Tibial nerve (tissue), 4 donors: ENCODE results near the gene KDM4C. TPM values are rescaled to one million over a fixed set of nuclear protein-coding genes. Genes with fewer than 3 reads are reported as not detected.

ENCODE experiments used
- DNase-seq, 2 donors: peaks; one replicate each; pipeline ENCODE4 v3.0.0-alpha.2; 2019; ENCODE audit warnings: low spot score in 2 of 2
- H3K27ac ChIP-seq, 4 donors: fragments of 200-600 bp; sonication (generic) in 3 of 4; one replicate each; pipeline ENCODE4 v1.5.1; 2017 to 2019; ENCODE audit warnings: mild to moderate bottlenecking in 1 of 4
- H3K27me3 ChIP-seq, 2 donors: fragments of 200-600 bp; sonication (generic) in 1 of 2; one replicate each; pipeline versions ENCODE4 v1.5.1 to v1.6.0; 2017 to 2019
- H3K36me3 ChIP-seq, 3 donors: fragments of 200-600 bp; sonication (generic); one replicate each; pipeline ENCODE4 v1.5.1; 2018 to 2019
- H3K4me1 ChIP-seq, 4 donors: fragments of 200-600 bp; sonication (generic) in 3 of 4; one replicate each; pipeline ENCODE4 v1.5.1; 2017 to 2019
- H3K4me3 ChIP-seq, 4 donors: fragments of 200-600 bp; sonication (generic) in 3 of 4; one replicate each; pipeline ENCODE4 v1.5.1; 2017 to 2019; ENCODE audit warnings: mild to moderate bottlenecking in 1 of 4, moderate library complexity in 1 of 4
- H3K9me3 ChIP-seq, 4 donors: fragments of 200-600 bp; sonication (generic) in 3 of 4; one replicate each; pipeline ENCODE4 v1.5.1; 2017 to 2019
- CTCF ChIP-seq, 5 experiments: fragments of 200-600 bp in 3 of 5; fragments of 450-650 bp in 2 of 5; sonication (generic) in 3 of 5; IDR thresholded peaks; one replicate each; pipeline ENCODE4 v1.5.1; 2016 to 2019; ENCODE audit warnings: antibody characterized with exemption in 5 of 5, mild to moderate bottlenecking in 3 of 5, moderate library complexity in 2 of 5
- EP300 ChIP-seq, 2 donors: sonication (generic); formaldehyde crosslinking; IDR thresholded peaks; one replicate each; pipeline ENCODE4 v1.6.1; 2017; ENCODE audit warnings: antibody characterized with exemption in 2 of 2, mild to moderate bottlenecking in 1 of 2
- POLR2A ChIP-seq, 2 donors: fragments of 450-650 bp; IDR thresholded peaks; one replicate each; pipeline ENCODE4 v1.6.1; 2017; ENCODE audit warnings: antibody characterized with exemption in 2 of 2, mild to moderate bottlenecking in 2 of 2, moderate library complexity in 2 of 2
- WGBS, 2 donors: methylation state at CpG; one replicate each; pipeline ENCODE4 v1.1.5; 2018; 5-methylcytosine and 5-hydroxymethylcytosine counted together
- total RNA-seq, 4 donors: library from RNA; depleted of rRNA; stranded (reverse); fragments of >200 nt; gene quantifications; one replicate each; pipeline ENCODE4 v1.1.0, GENCODE V29; 2016

KDM4C gene
- total RNA-seq, 4 donors from 2014 or later, result 27.8 to 47.7 (median 38.1) TPM

DNA sequence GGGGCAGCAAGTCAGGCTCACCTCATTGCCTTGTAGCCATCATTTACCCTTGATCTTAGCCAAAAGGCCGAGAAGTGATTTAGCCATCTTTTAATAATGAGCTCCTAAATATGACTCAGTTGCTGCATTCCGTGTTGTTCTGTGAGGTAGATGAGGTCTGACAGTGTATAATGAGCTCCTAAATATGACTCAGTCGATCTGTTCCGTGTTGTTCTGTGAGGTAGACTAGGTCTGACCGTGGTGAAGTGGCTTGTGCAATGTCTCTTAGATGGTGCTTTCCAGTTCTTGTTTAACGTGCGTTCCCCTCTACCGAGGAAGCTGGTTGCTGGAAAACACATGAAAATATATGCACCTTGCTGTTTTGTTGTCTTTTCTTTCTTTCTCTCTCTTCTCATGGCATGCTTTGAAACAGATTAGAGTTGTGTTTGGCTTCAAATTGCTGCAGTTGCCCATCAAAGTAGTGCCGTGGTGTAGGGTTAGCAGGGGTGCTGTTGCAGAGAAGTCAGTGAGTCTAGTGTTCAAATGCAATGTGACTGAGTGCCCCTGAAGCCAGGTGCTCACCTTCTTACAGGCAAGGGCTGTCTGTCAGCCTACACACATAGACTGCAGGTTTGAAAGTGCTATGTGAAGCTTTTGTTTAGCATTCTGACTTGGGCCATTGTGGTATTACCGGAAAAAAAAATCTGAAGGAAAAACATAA is 118.6 kb downstream of the KDM4C start:
- Histone ChIP-seq H3K4me1 (peaks cover 0 to 15% (median 0%) of the 10 kb centered on the region in 4 donors), H3K4me3 (no peak overlapping the region), H3K27ac (no peak overlapping the region), H3K9me3 (no peaks in the 10 kb centered on the region), H3K27me3 (no peaks in the 10 kb centered on the region), H3K36me3 (peaks cover 0 to 4% (median 0%) of the 10 kb centered on the region in 3 donors)
- no peak for TF ChIP-seq CTCF (IDR thresholded peaks at IDR 0.05)
- DNase-seq, result no peak
- 95 to 98% methylated on average over 10 of the region's 10 CpGs for WGBS, 2 donors

GRCh38 chr9:6877671-6878161 is 119.9 kb downstream of the KDM4C start:
- no peak for DNase-seq
- Histone ChIP-seq H3K27ac (no peak overlapping the region), H3K4me3 (no peak overlapping the region), H3K9me3 (no peaks in the 10 kb centered on the region), H3K27me3 (no peaks in the 10 kb centered on the region), H3K36me3 (peaks cover 0 to 4% (median 0%) of the 10 kb centered on the region in 3 donors), H3K4me1 (peaks cover 0 to 16% (median 0%) of the 10 kb centered on the region in 4 donors)
- 41 to 44% methylated on average over 1 of the region's 1 CpG for WGBS, 2 donors
- TF ChIP-seq EP300 (IDR thresholded peaks at IDR 0.05) (no peak), CTCF (IDR thresholded peaks at IDR 0.05) (no peak), POLR2A (IDR thresholded peaks at IDR 0.05) (no peak)

- WGBS, 2 donors, result 97 to 98% methylated on average over 2 of the region's 2 CpGs
- no peak for DNase-seq
- peaks cover 0 to 4% (median 0%) of the 10 kb centered on the region in 3 donors for H3K36me3 ChIP-seq
- TF ChIP-seq POLR2A (IDR thresholded peaks at IDR 0.05), result no peak
- TF ChIP-seq CTCF (IDR thresholded peaks at IDR 0.05), result no peak
- TF ChIP-seq EP300 (IDR thresholded peaks at IDR 0.05), result no peak
- peaks cover 0 to 10% (median 0%) of the 10 kb centered on the region in 4 donors for H3K4me1 ChIP-seq
- no peak overlapping the region for H3K4me3 ChIP-seq
- no peaks in the 10 kb centered on the region for H3K27me3 ChIP-seq
- no peaks in the 10 kb centered on the region for H3K9me3 ChIP-seq
- H3K27ac ChIP-seq, result no peak overlapping the region
These were observed 122.9 kb downstream of the KDM4C start for GRCh38 chr9:6880626-6881025.

DNA sequence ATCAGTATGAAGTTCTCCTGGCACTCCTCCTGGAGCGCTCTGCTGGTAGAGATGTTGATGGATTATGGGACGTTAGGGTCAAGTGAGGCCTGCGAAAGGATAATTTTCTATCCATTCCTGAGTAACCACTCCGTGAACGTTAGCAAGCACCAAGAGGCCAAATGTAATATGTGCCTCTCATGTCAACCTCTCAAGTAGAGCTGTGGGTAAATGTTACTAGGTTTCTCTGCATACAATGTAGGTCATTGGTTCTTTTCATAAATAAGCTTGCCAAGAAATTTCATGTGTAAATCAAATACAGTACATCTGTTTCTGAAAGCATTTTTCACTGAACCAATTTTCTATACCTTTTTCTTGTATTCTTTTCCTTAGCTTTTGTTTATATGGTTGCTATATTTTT is 126.3 kb downstream of the KDM4C start:
- DNase-seq, result no peak
- no peaks in the 10 kb centered on the region for H3K27me3 ChIP-seq
- H3K27ac ChIP-seq, result no peak overlapping the region
- TF ChIP-seq CTCF (IDR thresholded peaks at IDR 0.05) (no peak), EP300 (IDR thresholded peaks at IDR 0.05) (no peak), POLR2A (IDR thresholded peaks at IDR 0.05) (no peak)
- H3K36me3 ChIP-seq, result peaks cover 0 to 8% (median 0%) of the 10 kb centered on the region in 3 donors
- H3K4me1 ChIP-seq, result peaks cover 0 to 5% (median 0%) of the 10 kb centered on the region in 4 donors
- no peaks in the 10 kb centered on the region for H3K9me3 ChIP-seq
- no peak overlapping the region for H3K4me3 ChIP-seq
- WGBS, 2 donors, result 75 to 82% methylated on average over 5 of the region's 5 CpGs

DNA sequence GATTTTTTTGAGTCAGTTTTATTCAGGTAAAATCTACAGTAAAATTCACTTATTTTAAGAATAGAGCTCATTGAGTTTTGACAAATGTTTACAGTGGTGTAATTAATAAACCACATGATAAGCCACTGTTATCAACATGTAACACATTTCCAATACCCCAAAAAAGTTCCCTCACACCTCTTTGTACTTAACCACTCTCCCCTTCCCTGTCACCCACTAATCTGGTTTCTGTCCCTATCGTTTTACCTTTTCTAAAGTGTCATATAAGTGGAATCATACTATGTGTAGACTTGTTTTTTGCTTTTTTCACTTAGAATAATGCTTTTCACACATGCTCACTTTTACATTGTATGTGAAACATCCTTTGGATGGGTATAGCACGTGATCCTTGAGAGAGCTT is 127.2 kb downstream of the KDM4C start:
- no peak overlapping the region for H3K27ac ChIP-seq
- DNase-seq, result no peak
- TF ChIP-seq EP300 (IDR thresholded peaks at IDR 0.05), result no peak
- no peak for TF ChIP-seq CTCF (IDR thresholded peaks at IDR 0.05)
- no peak for TF ChIP-seq POLR2A (IDR thresholded peaks at IDR 0.05)
- no peak overlapping the region for H3K4me3 ChIP-seq
- WGBS, 2 donors, result 91 to 94% methylated on average over 2 of the region's 2 CpGs
- no peaks in the 10 kb centered on the region for H3K27me3 ChIP-seq
- peaks cover 0 to 8% (median 0%) of the 10 kb centered on the region in 3 donors for H3K36me3 ChIP-seq
- H3K4me1 ChIP-seq, result peaks cover 0 to 5% (median 0%) of the 10 kb centered on the region in 4 donors
- H3K9me3 ChIP-seq, result no peaks in the 10 kb centered on the region
